ENCODE measurements around the gene ULBP2. TPM values are rescaled to one million over a fixed set of nuclear protein-coding genes. Genes with fewer than 3 reads are reported as not detected.
"Not testable (repeated sequence)": the region's sequence is repeated elsewhere in the genome, so short reads cannot be mapped to it uniquely, and the experiment has no call there.

Gene ULBP2
- total RNA-seq, 1 experiment from 2014 or later: not detected

DNA sequence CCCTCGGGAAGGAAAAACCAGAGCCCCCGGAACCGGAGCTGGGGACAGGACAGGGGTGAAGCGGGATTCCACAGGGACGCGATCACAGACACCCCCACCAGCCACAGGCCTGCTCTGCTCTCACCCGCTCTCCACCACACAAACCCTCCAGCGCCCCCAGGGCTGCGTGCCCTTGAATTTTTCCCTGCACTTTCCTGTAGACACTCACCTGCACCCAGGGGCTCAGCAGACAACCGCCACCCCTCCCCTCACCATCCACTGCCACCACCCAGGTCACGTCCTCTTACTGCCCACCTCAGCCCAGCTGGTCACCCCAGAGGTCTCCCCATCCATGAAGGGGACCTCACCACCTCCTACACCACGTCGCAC lies 631 bp downstream of the ULBP2 start:
- H3K36me3 Mint-ChIP-seq (ENCODE audit: insufficient read depth in 1 of 3, low read depth in 3 of 3): peaks cover 0 to 4% (median 3%) of the 10 kb centered on the region in 3 experiments; a peak in 3 of 7 replicates
- H3K27ac Mint-ChIP-seq: no peak overlapping the region
- no peak overlapping the region for H3K4ac ChIP-seq (ENCODE audit: low read depth, low read length)

DNA sequence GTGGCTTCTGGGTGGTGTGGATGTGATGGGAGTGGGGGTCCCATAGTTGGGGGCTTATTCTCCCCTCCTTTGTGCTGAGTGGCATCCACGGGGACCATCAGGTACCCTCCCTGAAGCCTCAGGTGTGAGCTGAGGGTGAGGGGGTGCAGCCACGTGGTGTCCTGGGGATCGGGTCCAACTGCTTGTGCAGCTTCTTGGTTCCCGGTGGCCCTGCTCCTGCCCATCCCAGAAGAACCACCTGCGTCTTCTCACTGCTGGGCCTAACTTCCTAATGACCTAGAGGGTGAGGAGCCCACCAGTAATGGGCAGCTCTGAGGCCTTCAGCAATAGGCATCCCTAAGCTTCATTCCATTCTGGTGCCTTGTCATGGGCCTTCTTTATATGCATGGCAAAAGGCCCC lies 1.5 kb downstream of the ULBP2 start:
- H3K23me2 ChIP-seq (ENCODE audit: insufficient read length, low read depth, low read length, poor library complexity, severe bottlenecking): peaks cover 18% of the 10 kb centered on the region
- not testable (repeated sequence) for H3K23ac ChIP-seq (ENCODE audit: insufficient read length, low read depth, low read length); H2BK5ac ChIP-seq (ENCODE audit: insufficient read length, low read length); H3K9me3 ChIP-seq (ENCODE audit: control insufficient read depth, low read depth, low read length); H4K8ac ChIP-seq (replicated peaks; ENCODE audit: insufficient read length, low read depth, low read length); H2BK20ac ChIP-seq (ENCODE audit: low read depth, low read length, poor library complexity, severe bottlenecking); H3K36me3 Mint-ChIP-seq (ENCODE audit: insufficient read depth in 1 of 3, low read depth in 3 of 3); H3K79me1 ChIP-seq (ENCODE audit: insufficient read depth, low read depth, low read length, poor library complexity, severe bottlenecking); H2AFZ ChIP-seq (ENCODE audit: low read length); H3K27ac Mint-ChIP-seq; H2BK12ac ChIP-seq (ENCODE audit: insufficient read length, low read depth, low read length); H3K9ac ChIP-seq (ENCODE audit: extremely low read depth, insufficient read length, low read length); H3K79me2 ChIP-seq (ENCODE audit: insufficient read depth, low read length); H4K91ac ChIP-seq (ENCODE audit: insufficient read length, low read depth, low read length); H2BK120ac ChIP-seq (ENCODE audit: low read depth, low read length, poor library complexity, severe bottlenecking); H2BK15ac ChIP-seq (ENCODE audit: low read depth, low read length); H2AK5ac ChIP-seq (ENCODE audit: insufficient read length, low read length); H3T11ph ChIP-seq (ENCODE audit: low read length); H3K4me3 Mint-ChIP-seq; H4K5ac ChIP-seq (ENCODE audit: insufficient read length, low read depth, low read length); H3K18ac ChIP-seq (ENCODE audit: insufficient read length, low read depth, low read length); DNase-seq; H3K4me2 ChIP-seq (ENCODE audit: insufficient read depth, insufficient read length, low read length); H3K4me1 ChIP-seq (ENCODE audit: insufficient read depth, low read length); H3K56ac ChIP-seq (ENCODE audit: insufficient read length, low read depth, low read length); H3K9me3 Mint-ChIP-seq; H3K4ac ChIP-seq (ENCODE audit: low read depth, low read length); H4K20me1 ChIP-seq (ENCODE audit: control insufficient read depth, insufficient read depth, insufficient read length); H3K27ac ChIP-seq (ENCODE audit: insufficient read length, low read depth, low read length); H3K14ac ChIP-seq (ENCODE audit: insufficient read depth, low read length)
- H3K27me3 Mint-ChIP-seq (ENCODE audit: low read depth): peaks cover 90% of the 10 kb centered on the region
- peaks cover 54% of the 10 kb centered on the region for H3K27me3 ChIP-seq (ENCODE audit: insufficient read depth, low read length)
- WGBS (ENCODE audit: extremely low coverage, insufficient read length, low lambda C conversion rate): no CpG with 5 or more reads among the region's 5 CpGs
- H3K4me1 Mint-ChIP-seq: peaks cover 10 to 12% of the 10 kb centered on the region in 2 experiments

More for the DNA sequence above, 631 bp downstream of the ULBP2 start:
- H3K79me1 ChIP-seq (ENCODE audit: insufficient read depth, low read depth, low read length, poor library complexity, severe bottlenecking): no peaks in the 10 kb centered on the region
- H3K4me2 ChIP-seq (ENCODE audit: insufficient read depth, insufficient read length, low read length): peak overlapping the region; percentile 60
- H2BK5ac ChIP-seq (ENCODE audit: insufficient read length, low read length): no peak overlapping the region
- no peak overlapping the region for H3T11ph ChIP-seq (ENCODE audit: low read length)
- peak overlapping the region; percentile 71 to 88 for H3K4me3 Mint-ChIP-seq
- H2AFZ ChIP-seq (ENCODE audit: low read length): no peak overlapping the region
- DNase-seq: no peak
- no peak overlapping the region for H3K23ac ChIP-seq (ENCODE audit: insufficient read length, low read depth, low read length)
- no peak overlapping the region for H2AK5ac ChIP-seq (ENCODE audit: insufficient read length, low read length)
- H4K8ac ChIP-seq (replicated peaks; ENCODE audit: insufficient read length, low read depth, low read length): no peak overlapping the region
- H3K9me3 Mint-ChIP-seq: peaks cover 0 to 9% of the 10 kb centered on the region in 2 experiments; a peak in 2 of 5 replicates
- no peak overlapping the region for H3K18ac ChIP-seq (ENCODE audit: insufficient read length, low read depth, low read length)
- no peaks in the 10 kb centered on the region for H3K4me1 ChIP-seq (ENCODE audit: insufficient read depth, low read length)
- TF ChIP-seq, protein P1, sequence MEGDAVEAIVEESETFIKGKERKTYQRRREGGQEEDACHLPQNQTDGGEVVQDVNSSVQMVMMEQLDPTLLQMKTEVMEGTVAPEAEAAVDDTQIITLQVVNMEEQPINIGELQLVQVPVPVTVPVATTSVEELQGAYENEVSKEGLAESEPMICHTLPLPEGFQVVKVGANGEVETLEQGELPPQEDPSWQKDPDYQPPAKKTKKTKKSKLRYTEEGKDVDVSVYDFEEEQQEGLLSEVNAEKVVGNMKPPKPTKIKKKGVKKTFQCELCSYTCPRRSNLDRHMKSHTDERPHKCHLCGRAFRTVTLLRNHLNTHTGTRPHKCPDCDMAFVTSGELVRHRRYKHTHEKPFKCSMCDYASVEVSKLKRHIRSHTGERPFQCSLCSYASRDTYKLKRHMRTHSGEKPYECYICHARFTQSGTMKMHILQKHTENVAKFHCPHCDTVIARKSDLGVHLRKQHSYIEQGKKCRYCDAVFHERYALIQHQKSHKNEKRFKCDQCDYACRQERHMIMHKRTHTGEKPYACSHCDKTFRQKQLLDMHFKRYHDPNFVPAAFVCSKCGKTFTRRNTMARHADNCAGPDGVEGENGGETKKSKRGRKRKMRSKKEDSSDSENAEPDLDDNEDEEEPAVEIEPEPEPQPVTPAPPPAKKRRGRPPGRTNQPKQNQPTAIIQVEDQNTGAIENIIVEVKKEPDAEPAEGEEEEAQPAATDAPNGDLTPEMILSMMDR (conservative IDR thresholded peaks at IDR 0.05): no peak
- peaks cover 91% of the 10 kb centered on the region for H3K27me3 Mint-ChIP-seq (ENCODE audit: low read depth)
- WGBS (ENCODE audit: extremely low coverage, insufficient read length, low lambda C conversion rate): no CpG with 5 or more reads among the region's 13 CpGs
- H4K20me1 ChIP-seq (ENCODE audit: control insufficient read depth, insufficient read depth, insufficient read length): no peaks in the 10 kb centered on the region
- no peak overlapping the region for H4K91ac ChIP-seq (ENCODE audit: insufficient read length, low read depth, low read length)
- no peak overlapping the region for H3K14ac ChIP-seq (ENCODE audit: insufficient read depth, low read length)
- H2BK20ac ChIP-seq (ENCODE audit: low read depth, low read length, poor library complexity, severe bottlenecking): no peak overlapping the region
- peaks cover 12 to 14% of the 10 kb centered on the region in 2 experiments for H3K4me1 Mint-ChIP-seq
- no peak overlapping the region for H4K5ac ChIP-seq (ENCODE audit: insufficient read length, low read depth, low read length)
- no peaks in the 10 kb centered on the region for H3K79me2 ChIP-seq (ENCODE audit: insufficient read depth, low read length)
- H3K9ac ChIP-seq (ENCODE audit: extremely low read depth, insufficient read length, low read length): no peak overlapping the region
- H3K9me3 ChIP-seq (ENCODE audit: control insufficient read depth, low read depth, low read length): no peaks in the 10 kb centered on the region
- peaks cover 59% of the 10 kb centered on the region for H3K27me3 ChIP-seq (ENCODE audit: insufficient read depth, low read length)
- H2BK12ac ChIP-seq (ENCODE audit: insufficient read length, low read depth, low read length): no peak overlapping the region
- H3K23me2 ChIP-seq (ENCODE audit: insufficient read length, low read depth, low read length, poor library complexity, severe bottlenecking): peaks cover 20% of the 10 kb centered on the region
- H2BK120ac ChIP-seq (ENCODE audit: low read depth, low read length, poor library complexity, severe bottlenecking): no peak overlapping the region
- H2BK15ac ChIP-seq (ENCODE audit: low read depth, low read length): no peak overlapping the region
- H3K27ac ChIP-seq (ENCODE audit: insufficient read length, low read depth, low read length): no peak overlapping the region
- H3K56ac ChIP-seq (ENCODE audit: insufficient read length, low read depth, low read length): no peak overlapping the region

All from H9 (cell line).